ENCODE results near the gene SDC1. TPM values are rescaled to one million over a fixed set of nuclear protein-coding genes. Genes with fewer than 3 reads are reported as not detected.

SDC1 gene
- polyA plus RNA-seq, 3 donors = 28.3 to 34.5 (median 31.0) TPM

- DNase-seq = no peak
Observed at GRCh38 chr2:20150806-20151571, 73.9 kb downstream of the SDC1 start.

Other genes starting within 250 kb of the SDC1 start
- 10 to 100 TPM; 26.3 to 33.9 (median 29.7) TPM for gene WDR35, start 235.0 kb downstream of the SDC1 start, polyA plus RNA-seq (ENCODE audit: insufficient read length in 3 of 3)
- gene MATN3, start 212.5 kb downstream of the SDC1 start, polyA plus RNA-seq (ENCODE audit: insufficient read length in 3 of 3) = 1 to 10 TPM; 2.5 to 3.1 (median 3.0) TPM
- gene LAPTM4A, start 173.5 kb downstream of the SDC1 start, polyA plus RNA-seq (ENCODE audit: insufficient read length in 3 of 3) = 100 to 1,000 TPM; 399 to 441 (median 432) TPM
- 100 to 1,000 TPM in 2 of 3 donors, 10 to 100 TPM in 1; 91.5 to 111 (median 102) TPM for gene PUM2, start 125.7 kb upstream of the SDC1 start, polyA plus RNA-seq (ENCODE audit: insufficient read length in 3 of 3)
- 10 to 100 TPM; 69.8 to 99.7 (median 90.9) TPM for gene RHOB, start 221.9 kb upstream of the SDC1 start, polyA plus RNA-seq (ENCODE audit: insufficient read length in 3 of 3)